HG03460 (cell line): ENCODE results near the gene KIAA1217.

Experiments used
- ATAC-seq: cut with Tn5 transposase; IDR thresholded peaks from one replicate; pipeline ENCODE4 v1.9.1; 2021; ENCODE audit not compliant: unreplicated experiment

KIAA1217 gene

GRCh38 chr10:24394461-24395190, 185.7 kb downstream of the KIAA1217 start:
- ATAC-seq: no peak

GRCh38 chr10:24396396-24396795, 187.5 kb downstream of the KIAA1217 start:
- no peak for ATAC-seq

- ATAC-seq: no peak
These were observed 188.7 kb downstream of the KIAA1217 start for GRCh38 chr10:24397662-24398061.

DNA sequence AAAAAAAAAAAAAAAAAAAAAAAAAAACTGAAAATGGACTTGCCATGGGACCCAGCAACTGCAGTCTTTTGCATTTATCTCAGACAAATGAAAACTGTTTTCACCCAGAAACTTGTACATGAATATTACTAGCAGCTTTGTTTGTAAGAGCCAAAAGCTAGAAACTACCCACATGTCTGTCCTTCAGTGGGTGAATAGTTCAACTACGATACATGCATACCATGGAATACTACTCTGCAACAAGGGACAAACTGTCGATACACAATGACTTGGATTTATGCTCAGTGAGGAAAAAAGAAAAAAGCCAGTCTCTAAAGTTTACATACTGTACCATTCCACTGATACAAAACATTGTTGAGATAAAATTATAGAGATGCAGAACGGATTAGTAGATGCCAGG, 195.6 kb downstream of the KIAA1217 start:
- ATAC-seq: no peak

- ATAC-seq: no peak
These were observed 196.7 kb downstream of the KIAA1217 start for GRCh38 chr10:24405635-24406034.

DNA sequence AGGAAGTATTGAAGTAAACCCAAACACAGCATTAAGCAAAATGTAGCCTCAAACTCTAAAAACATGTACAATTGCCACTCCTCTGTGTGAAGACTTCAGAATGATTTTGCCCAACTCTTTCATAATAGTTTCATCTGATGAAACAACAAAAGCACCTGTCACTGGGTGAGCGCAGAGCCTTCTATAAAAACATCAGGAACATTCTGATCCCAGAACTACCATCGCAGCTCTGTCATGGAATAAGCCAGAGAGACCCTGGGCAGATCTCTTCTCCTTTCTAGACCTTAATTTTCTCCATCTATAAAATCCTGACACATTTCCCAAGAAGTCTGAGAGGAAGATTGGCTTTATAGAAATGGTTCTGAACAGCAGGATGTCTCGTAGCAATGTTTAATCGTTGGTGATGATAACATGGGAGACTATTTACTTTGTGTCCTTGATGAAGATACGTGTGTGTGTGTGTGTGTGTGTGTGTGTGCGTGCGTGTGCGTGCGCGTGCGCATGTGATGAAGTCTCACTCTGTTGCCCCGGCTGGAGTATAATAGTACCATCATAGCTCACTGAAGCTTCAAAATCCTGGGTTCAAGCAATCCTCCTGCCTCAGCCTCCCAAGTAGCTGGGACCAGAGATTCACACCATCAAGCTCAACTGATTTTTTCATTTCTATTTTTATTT, 198.0 kb downstream of the KIAA1217 start:
- no peak for ATAC-seq

- no peak for ATAC-seq
These were observed 199.0 kb downstream of the KIAA1217 start for GRCh38 chr10:24407928-24408327.

GRCh38 chr10:24408365-24408764, 199.4 kb downstream of the KIAA1217 start:
- ATAC-seq: no peak

GRCh38 chr10:24414597-24414996, 205.7 kb downstream of the KIAA1217 start:
- no peak for ATAC-seq

DNA sequence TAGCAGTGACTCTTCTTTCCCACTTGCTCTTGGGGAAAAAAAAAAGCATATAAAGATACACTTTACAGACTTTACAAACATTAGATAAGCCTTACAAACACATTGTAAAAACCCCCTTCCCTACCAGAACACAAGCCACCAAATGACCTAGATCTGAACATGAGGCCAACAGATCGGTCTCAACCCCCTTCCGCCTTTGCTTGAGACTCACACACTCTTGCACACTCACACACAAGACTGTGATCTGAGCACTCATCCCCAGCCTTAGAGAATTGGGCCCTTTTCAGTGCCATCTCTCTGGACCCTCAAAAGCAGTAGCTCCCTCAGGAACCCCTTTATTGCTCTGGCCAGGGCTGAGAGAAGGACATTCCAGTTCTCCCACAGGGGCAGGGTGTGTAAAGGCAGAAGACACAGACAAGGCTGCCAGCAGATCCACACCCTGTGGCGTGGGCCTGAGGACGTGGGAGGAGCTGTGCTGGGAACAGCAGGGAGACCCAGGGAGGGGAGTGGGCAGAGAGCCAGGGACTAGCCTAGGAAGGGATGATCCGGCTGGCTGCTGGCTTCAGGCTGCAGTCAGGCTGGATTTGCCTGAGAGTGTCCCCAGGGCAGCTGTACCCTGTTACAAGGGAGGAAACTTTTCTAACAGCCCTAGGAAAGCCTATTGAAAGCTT, 206.7 kb downstream of the KIAA1217 start:
- ATAC-seq: no peak

GRCh38 chr10:24416248-24416647, 207.3 kb downstream of the KIAA1217 start:
- ATAC-seq: no peak

- no peak for ATAC-seq
These were observed 208.1 kb downstream of the KIAA1217 start for GRCh38 chr10:24417053-24417452.

DNA sequence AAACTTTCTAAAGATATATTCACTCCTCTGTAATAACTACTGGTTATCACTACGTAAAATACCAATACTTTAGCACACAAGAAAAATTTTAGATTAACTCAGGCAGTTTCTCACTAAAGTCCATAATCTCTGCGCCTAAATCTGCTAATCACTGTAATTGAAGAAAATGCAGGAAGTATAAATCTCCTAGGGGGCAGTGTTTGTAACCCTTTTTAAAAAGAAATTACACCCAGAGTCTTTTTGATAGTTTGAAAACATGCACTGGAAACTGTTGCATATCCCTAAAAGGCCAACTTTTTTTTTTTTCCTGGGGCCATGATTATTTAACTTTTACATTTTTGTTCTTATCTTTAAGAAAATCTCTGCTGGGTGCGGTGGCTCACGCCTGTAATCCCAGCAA, 209.6 kb downstream of the KIAA1217 start:
- ATAC-seq: no peak

- no peak for ATAC-seq
These were observed 210.1 kb downstream of the KIAA1217 start for GRCh38 chr10:24419066-24419465.

- no peak for ATAC-seq
These were observed 216.2 kb downstream of the KIAA1217 start for GRCh38 chr10:24425151-24425550.

- ATAC-seq: no peak
These were observed 218.9 kb downstream of the KIAA1217 start for GRCh38 chr10:24427678-24428409.

- no peak for ATAC-seq
These were observed 219.5 kb downstream of the KIAA1217 start for GRCh38 chr10:24428410-24428782.

- no peak for ATAC-seq
These were observed 221.7 kb downstream of the KIAA1217 start for GRCh38 chr10:24430591-24430990.

GRCh38 chr10:24432478-24433416, 223.8 kb downstream of the KIAA1217 start:
- no peak for ATAC-seq

GRCh38 chr10:24433705-24434104, 224.8 kb downstream of the KIAA1217 start:
- ATAC-seq: no peak
